ENCODE measurements around the gene CTTNBP2.
A peak's percentile ranks its signal among the peaks of the same experiment; 100 is the strongest.

CTTNBP2 gene

DNA sequence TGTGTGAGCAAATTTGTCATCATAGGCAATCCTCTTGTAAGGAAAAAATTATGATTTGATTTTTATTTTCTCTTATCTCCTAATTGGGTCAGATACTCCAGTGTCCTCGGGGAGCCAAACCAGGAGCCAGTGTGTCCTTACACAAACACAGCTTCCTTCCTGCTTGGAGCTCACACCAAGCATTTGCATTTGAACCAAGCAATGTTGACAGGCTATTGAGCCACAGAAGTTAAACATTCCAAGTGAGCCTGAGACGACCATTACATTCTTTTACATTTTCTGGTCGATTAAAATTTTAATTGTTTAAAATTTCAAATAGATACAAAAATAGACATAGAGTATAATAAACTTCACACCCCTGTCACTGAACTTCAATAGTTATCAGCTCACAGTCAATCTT is 198.6 kb downstream of the CTTNBP2 start:
- H3K79me2 ChIP-seq (ENCODE audit: insufficient read depth, low read length) = no peaks in the 10 kb centered on the region
- H3K9me2 ChIP-seq (replicated peaks; ENCODE audit: insufficient read depth, low read length) = no peaks in the 10 kb centered on the region
- TF ChIP-seq EZH2phosphoT487 (conservative IDR thresholded peaks at IDR 0.05; ENCODE audit: low read length) (no peak), CTCF (IDR thresholded peaks at IDR 0.05; ENCODE audit: insufficient read depth, low read length, poor library complexity, severe bottlenecking) (no peak)
- H3K27me3 ChIP-seq (ENCODE audit: low read length) = no peaks in the 10 kb centered on the region
- H3K27ac ChIP-seq (ENCODE audit: low read depth, low read length) = no peak overlapping the region
- no peaks in the 10 kb centered on the region for H3K36me3 ChIP-seq (ENCODE audit: low read length)
- no peaks in the 10 kb centered on the region for H4K20me1 ChIP-seq (ENCODE audit: low read depth, low read length)
- no peaks in the 10 kb centered on the region for H3K9me3 ChIP-seq (ENCODE audit: insufficient read depth, low read length)
- no peaks in the 10 kb centered on the region for H3F3A ChIP-seq (ENCODE audit: insufficient read depth)
- no peak overlapping the region for H3K4me2 ChIP-seq (ENCODE audit: low read depth, low read length, poor library complexity, severe bottlenecking)
- no peak overlapping the region for H3K9ac ChIP-seq (ENCODE audit: low read length)
- H3K4me3 ChIP-seq (ENCODE audit: insufficient read depth, low read length, poor library complexity, severe bottlenecking) = no peak overlapping the region
- H2AFZ ChIP-seq (ENCODE audit: low read depth, low read length, severe bottlenecking) = no peak overlapping the region

DNA sequence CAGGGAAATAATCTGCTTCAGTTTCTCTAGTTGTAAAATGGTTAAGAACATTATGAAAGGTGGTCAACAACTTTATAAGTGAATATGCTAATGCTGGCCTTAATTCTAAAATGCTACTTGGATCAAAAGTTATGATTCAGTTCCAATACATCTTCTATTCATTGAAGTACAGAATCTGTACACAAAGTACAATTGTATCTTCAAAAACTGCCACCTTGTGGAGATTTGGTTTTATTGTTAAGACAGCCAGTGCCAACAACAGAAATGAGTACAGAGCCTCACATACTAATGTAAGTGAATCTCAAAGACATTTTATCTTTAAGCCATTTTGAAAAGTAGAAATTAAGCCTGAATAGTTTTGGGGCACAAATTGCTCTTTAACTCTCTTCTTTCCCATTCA is 199.4 kb downstream of the CTTNBP2 start:
- TF ChIP-seq CTCF (IDR thresholded peaks at IDR 0.05; ENCODE audit: insufficient read depth, low read length, poor library complexity, severe bottlenecking) = peak; percentile 27
- TF ChIP-seq EZH2phosphoT487 (conservative IDR thresholded peaks at IDR 0.05; ENCODE audit: low read length) = no peak
- Histone ChIP-seq H3K9me3 (ENCODE audit: insufficient read depth, low read length) (no peaks in the 10 kb centered on the region), H3K9ac (ENCODE audit: low read length) (no peak overlapping the region), H3K27me3 (ENCODE audit: low read length) (no peaks in the 10 kb centered on the region), H3K79me2 (ENCODE audit: insufficient read depth, low read length) (no peaks in the 10 kb centered on the region), H2AFZ (ENCODE audit: low read depth, low read length, severe bottlenecking) (no peak overlapping the region), H3K36me3 (ENCODE audit: low read length) (no peaks in the 10 kb centered on the region), H3K4me2 (ENCODE audit: low read depth, low read length, poor library complexity, severe bottlenecking) (no peak overlapping the region), H4K20me1 (ENCODE audit: low read depth, low read length) (no peaks in the 10 kb centered on the region), H3F3A (ENCODE audit: insufficient read depth) (no peaks in the 10 kb centered on the region), H3K4me3 (ENCODE audit: insufficient read depth, low read length, poor library complexity, severe bottlenecking) (no peak overlapping the region), H3K27ac (ENCODE audit: low read depth, low read length) (no peak overlapping the region), H3K9me2 (replicated peaks; ENCODE audit: insufficient read depth, low read length) (no peaks in the 10 kb centered on the region)

DNA sequence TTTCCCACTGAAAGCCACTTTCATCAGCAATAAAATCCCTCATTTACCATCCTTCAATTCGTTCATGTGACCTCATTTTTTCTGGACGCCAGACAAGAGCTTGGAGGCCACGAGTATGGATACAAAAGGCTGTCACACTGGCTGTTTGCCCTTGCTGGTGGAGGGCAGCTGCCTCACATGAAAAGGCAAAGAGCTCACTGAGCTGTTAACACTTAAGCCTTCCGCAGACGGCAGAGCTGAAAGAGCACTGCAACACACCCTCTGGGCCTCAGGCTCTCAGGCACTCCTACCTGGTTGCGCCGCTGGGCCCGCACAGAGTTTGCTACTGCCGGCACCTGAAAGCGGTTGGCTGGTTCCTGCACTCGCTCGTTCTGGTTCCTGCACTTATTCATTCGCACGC is 199.9 kb downstream of the CTTNBP2 start:
- no peak overlapping the region for H2AFZ ChIP-seq (ENCODE audit: low read depth, low read length, severe bottlenecking)
- no peaks in the 10 kb centered on the region for H3K79me2 ChIP-seq (ENCODE audit: insufficient read depth, low read length)
- no peak for TF ChIP-seq CTCF (IDR thresholded peaks at IDR 0.05; ENCODE audit: insufficient read depth, low read length, poor library complexity, severe bottlenecking)
- no peaks in the 10 kb centered on the region for H3F3A ChIP-seq (ENCODE audit: insufficient read depth)
- H3K9me2 ChIP-seq (replicated peaks; ENCODE audit: insufficient read depth, low read length) = no peaks in the 10 kb centered on the region
- no peak overlapping the region for H3K27ac ChIP-seq (ENCODE audit: low read depth, low read length)
- H3K36me3 ChIP-seq (ENCODE audit: low read length) = no peaks in the 10 kb centered on the region
- no peaks in the 10 kb centered on the region for H3K27me3 ChIP-seq (ENCODE audit: low read length)
- H3K4me3 ChIP-seq (ENCODE audit: insufficient read depth, low read length, poor library complexity, severe bottlenecking) = no peak overlapping the region
- no peaks in the 10 kb centered on the region for H4K20me1 ChIP-seq (ENCODE audit: low read depth, low read length)
- no peak overlapping the region for H3K9ac ChIP-seq (ENCODE audit: low read length)
- H3K4me2 ChIP-seq (ENCODE audit: low read depth, low read length, poor library complexity, severe bottlenecking) = no peak overlapping the region
- no peaks in the 10 kb centered on the region for H3K9me3 ChIP-seq (ENCODE audit: insufficient read depth, low read length)

DNA sequence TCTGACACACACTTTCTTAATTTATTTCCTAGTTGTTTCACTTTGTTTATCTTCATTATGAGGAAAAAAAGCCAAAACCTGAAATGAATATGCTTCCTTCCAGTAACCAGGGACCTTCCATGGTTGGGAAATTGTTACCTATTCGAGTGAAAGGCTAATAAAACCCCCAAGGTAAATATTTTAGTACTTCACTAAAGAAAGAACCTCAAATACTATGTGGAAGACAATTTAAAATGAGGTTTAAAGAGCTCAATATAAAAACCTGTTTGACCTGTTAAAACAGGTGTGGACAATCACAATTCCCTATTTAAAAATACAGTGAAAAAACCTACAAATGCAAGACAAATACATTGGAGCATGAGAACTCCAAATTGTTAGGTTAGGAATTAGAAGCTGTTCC is 200.8 kb downstream of the CTTNBP2 start:
- no peaks in the 10 kb centered on the region for H3K9me2 ChIP-seq (replicated peaks; ENCODE audit: insufficient read depth, low read length)
- H2AFZ ChIP-seq (ENCODE audit: low read depth, low read length, severe bottlenecking) = no peak overlapping the region
- no peaks in the 10 kb centered on the region for H3K9me3 ChIP-seq (ENCODE audit: insufficient read depth, low read length)
- no peaks in the 10 kb centered on the region for H3K36me3 ChIP-seq (ENCODE audit: low read length)
- no peak overlapping the region for H3K4me3 ChIP-seq (ENCODE audit: insufficient read depth, low read length, poor library complexity, severe bottlenecking)
- TF ChIP-seq CTCF (IDR thresholded peaks at IDR 0.05; ENCODE audit: insufficient read depth, low read length, poor library complexity, severe bottlenecking) = no peak
- no peak for TF ChIP-seq EZH2phosphoT487 (conservative IDR thresholded peaks at IDR 0.05; ENCODE audit: low read length)
- no peak overlapping the region for H3K4me2 ChIP-seq (ENCODE audit: low read depth, low read length, poor library complexity, severe bottlenecking)
- H3F3A ChIP-seq (ENCODE audit: insufficient read depth) = no peaks in the 10 kb centered on the region
- H3K27me3 ChIP-seq (ENCODE audit: low read length) = no peaks in the 10 kb centered on the region
- no peaks in the 10 kb centered on the region for H3K79me2 ChIP-seq (ENCODE audit: insufficient read depth, low read length)
- H3K27ac ChIP-seq (ENCODE audit: low read depth, low read length) = no peak overlapping the region
- no peaks in the 10 kb centered on the region for H4K20me1 ChIP-seq (ENCODE audit: low read depth, low read length)
- H3K9ac ChIP-seq (ENCODE audit: low read length) = no peak overlapping the region
